ENCODE measurements around the gene ECHDC1.
"Not testable (repeated sequence)": the region's sequence is repeated elsewhere in the genome, so short reads cannot be mapped to it uniquely, and the experiment has no call there.

The ECHDC1 gene

DNA sequence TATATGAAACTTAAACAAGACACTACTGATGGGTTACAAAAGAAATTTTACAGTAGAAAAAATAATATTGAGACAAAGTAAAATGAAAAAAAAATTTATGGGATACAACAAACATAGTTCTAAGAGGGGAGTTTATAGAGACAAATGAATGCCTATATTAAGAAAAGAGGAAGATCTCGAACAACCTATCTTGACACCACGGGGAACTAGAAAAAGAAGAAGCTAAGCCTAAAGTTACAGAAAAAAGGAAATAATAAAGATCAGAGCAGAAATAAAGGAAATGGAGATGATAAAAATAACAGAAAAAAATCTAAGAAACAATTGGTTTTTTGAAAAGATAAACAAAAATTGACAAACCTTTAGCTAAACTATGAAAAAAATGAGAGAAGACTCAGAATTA lies 9.1 kb upstream of the ECHDC1 start:
- H3K9me3 ChIP-seq, result no peaks in the 10 kb centered on the region
- no peaks in the 10 kb centered on the region for H3K27me3 ChIP-seq (ENCODE audit: low read depth)
- DNase-seq (ENCODE audit: low spot score in 2 of 2), result no peak
- H3K36me3 ChIP-seq (replicated peaks), result no peaks in the 10 kb centered on the region
- no peak overlapping the region for H3K4me3 ChIP-seq
- in situ Hi-C loops (cut with MboI; ENCODE audit: low sequenced_read_pairs), result no loop called here
- H3K4me1 ChIP-seq, result no peaks in the 10 kb centered on the region

DNA sequence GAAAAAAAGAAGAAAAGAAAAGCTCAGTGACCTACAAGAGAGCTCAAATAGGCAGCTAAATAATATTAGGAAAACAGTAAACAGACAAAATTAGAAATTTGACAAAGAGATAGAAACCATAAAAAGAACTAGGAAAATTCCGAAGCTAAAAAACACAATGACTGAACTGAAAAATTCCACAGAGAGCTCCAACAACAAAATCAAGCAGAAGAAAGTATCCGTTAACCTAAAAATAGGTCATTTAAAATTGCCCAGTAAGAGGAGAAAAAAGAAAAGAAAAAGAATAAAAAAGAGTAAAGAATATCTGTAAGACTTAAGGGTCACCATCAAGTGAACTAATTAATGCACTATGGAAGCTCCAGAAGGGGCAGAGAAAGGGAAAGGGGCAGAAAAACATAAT lies 6.6 kb upstream of the ECHDC1 start:
- Histone ChIP-seq H3K27me3 (ENCODE audit: low read depth) (no peaks in the 10 kb centered on the region), H3K9me3 (no peaks in the 10 kb centered on the region), H3K4me1 (no peaks in the 10 kb centered on the region), H3K36me3 (replicated peaks) (no peaks in the 10 kb centered on the region), H3K4me3 (no peak overlapping the region)
- in situ Hi-C loops (cut with MboI; ENCODE audit: low sequenced_read_pairs), result no loop called here
- no peak for DNase-seq (ENCODE audit: low spot score in 2 of 2)

DNA sequence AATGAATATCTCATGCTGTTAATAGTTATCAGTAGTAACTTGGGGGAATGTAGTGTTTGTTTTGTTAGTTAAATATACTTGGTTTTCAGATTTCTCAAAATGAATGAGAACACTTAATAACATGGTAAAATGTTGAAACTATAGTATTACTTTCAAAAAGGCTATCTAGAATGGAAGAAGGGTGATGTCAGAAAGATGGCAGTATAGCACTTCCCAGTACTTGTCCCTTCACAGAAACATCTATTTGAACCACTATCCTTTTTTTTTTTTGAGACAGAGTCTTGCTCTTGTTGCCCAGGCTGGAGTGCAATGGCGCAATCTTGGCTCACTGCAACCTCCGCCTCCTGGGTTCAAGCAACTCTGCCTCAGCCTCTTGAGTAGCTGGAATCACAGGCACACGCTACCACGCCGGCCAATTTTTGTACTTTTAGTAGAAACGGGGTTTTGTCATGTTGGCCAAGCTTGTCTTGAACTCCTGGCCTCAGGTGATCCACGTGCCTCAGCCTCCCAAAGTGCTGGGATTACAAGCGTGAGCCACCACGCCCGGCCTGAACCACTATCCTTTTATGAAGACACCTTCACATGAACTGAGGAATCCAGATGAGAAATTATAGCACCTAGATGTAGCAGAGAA lies 4.7 kb upstream of the ECHDC1 start:
- H3K4me1 ChIP-seq, result no peaks in the 10 kb centered on the region
- in situ Hi-C loops (cut with MboI; ENCODE audit: low sequenced_read_pairs), result no loop called here

DNA sequence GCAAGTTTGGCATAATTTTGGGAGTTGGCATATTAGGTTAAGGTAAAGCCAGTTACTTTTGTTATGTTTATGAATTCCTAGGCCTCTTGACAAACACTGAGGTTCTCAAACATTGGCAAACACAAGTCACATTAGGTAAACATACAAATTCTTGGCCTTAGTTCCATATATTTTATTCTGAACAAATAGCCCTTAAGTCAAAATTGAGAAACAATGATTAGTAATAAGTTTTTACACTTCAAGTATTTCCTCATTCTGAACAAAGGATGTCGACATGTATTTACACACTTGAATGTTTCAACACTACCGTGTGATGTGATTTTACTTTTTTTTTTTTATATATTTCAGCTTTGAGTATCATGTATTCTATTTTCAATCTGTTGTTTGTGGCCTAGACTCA lies 3.8 kb upstream of the ECHDC1 start:
- no peak overlapping the region for H3K4me3 ChIP-seq
- H3K27me3 ChIP-seq (ENCODE audit: low read depth), result no peaks in the 10 kb centered on the region
- H3K4me1 ChIP-seq, result peaks cover 4% of the 10 kb centered on the region
- no peaks in the 10 kb centered on the region for H3K36me3 ChIP-seq (replicated peaks)
- no peak for DNase-seq (ENCODE audit: low spot score in 2 of 2)
- in situ Hi-C loops (cut with MboI; ENCODE audit: low sequenced_read_pairs), result no loop called here
- no peaks in the 10 kb centered on the region; the same call in 1 of the 2 replicates for H3K9me3 ChIP-seq

More for the DNA sequence above, 4.7 kb upstream of the ECHDC1 start:
- H3K9me3 ChIP-seq, result no peaks in the 10 kb centered on the region; the same call in 1 of the 2 replicates
- no peak overlapping the region for H3K4me3 ChIP-seq
- no peak for DNase-seq (ENCODE audit: low spot score in 2 of 2)
- no peaks in the 10 kb centered on the region for H3K36me3 ChIP-seq (replicated peaks)
- no peaks in the 10 kb centered on the region for H3K27me3 ChIP-seq (ENCODE audit: low read depth)

GRCh38 chr6:127345521-127345920 lies 2.1 kb upstream of the ECHDC1 start:
- no peak for DNase-seq (ENCODE audit: low spot score in 2 of 2)
- Histone ChIP-seq H3K4me3 (no peak overlapping the region), H3K36me3 (replicated peaks) (no peaks in the 10 kb centered on the region), H3K27me3 (ENCODE audit: low read depth) (no peaks in the 10 kb centered on the region), H3K4me1 (peaks cover 8% of the 10 kb centered on the region), H3K9me3 (no peaks in the 10 kb centered on the region; the same call in 1 of the 2 replicates)
- in situ Hi-C loops (cut with MboI; ENCODE audit: low sequenced_read_pairs), result no loop called here

DNA sequence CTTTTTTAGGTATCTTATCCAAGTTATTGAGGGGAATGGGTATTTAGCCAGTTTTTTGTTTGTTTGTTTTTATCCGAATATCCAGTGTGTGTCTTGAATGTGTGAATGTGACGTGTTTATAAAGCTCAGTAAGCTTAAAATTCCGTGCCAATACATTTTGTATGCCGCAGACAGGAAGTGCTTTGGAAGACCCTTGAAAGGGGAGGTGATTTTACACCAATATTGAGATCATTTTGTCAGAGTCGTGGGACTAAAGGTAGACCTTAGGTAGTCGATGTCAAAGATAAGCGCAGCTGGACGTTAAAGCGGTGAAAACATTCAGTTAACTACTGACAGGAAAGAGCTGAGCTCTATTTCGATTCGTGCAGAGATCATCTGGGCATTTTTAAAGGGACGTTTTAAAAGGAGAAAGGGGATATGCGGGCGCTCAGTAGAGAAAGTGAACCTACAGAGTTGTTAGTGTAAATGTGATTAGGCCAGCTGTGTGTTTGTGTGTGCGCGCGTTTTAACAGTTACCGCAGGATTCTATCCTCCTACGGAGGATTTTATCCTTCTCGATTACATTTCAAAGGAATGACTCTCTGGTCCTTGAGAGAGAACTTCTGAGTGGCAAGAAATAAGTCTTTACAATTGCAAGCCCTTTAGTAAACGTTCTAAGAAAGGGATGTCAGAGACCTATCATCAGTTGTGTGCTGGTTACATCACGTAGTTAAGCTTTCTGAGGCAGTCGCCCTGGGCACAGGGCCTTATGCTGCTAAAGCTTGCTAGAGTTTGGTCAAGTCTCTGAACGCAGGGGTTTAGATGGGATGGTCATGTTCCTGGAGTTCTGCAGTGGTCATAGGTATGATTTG lies 625 bp upstream of the ECHDC1 start:
- H3K36me3 ChIP-seq (replicated peaks), result no peaks in the 10 kb centered on the region
- H3K4me1 ChIP-seq, result peaks cover 8% of the 10 kb centered on the region
- H3K9me3 ChIP-seq, result no peaks in the 10 kb centered on the region; the same call in 1 of the 2 replicates
- DNase-seq (ENCODE audit: low spot score in 2 of 2), result no peak
- in situ Hi-C loops (cut with MboI; ENCODE audit: low sequenced_read_pairs), result no loop called here
- no peaks in the 10 kb centered on the region for H3K27me3 ChIP-seq (ENCODE audit: low read depth)
- no peak overlapping the region for H3K4me3 ChIP-seq

DNA sequence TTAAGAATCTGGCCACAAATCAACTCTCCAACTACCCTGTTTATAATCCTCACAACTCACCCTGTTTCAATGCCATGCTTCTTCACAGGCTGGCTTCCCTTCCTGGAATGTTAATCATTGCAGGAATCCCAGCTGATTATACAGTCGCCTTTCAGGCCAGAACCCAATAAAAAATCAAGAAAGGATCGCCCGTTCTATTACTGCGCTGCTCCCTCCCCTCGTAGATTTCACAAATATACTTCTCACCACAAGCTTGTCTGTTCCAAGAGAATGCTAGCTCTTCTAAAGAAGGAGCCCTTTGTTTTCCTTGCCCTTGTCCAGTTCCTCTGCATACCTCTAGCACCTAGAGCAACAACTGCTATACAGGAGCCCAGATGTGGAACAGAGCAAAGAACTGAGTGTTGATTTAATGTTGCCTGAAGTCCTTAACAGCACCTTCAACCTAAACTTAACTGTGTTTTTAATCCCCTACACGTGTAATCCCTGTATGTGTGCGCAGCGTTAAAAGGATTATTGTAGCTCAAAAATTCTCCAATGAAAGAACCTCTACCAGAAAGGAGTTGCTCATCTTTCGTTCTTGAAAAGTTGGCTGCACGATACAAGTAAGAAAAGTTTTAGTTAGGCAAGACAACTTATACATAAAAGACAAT lies 988 bp downstream of the ECHDC1 start:
- Histone ChIP-seq H3K27me3 (ENCODE audit: low read depth) (no peaks in the 10 kb centered on the region), H3K4me1 (peaks cover 8% of the 10 kb centered on the region), H3K36me3 (replicated peaks) (no peaks in the 10 kb centered on the region), H3K4me3 (no peak overlapping the region), H3K9me3 (no peaks in the 10 kb centered on the region; the same call in 1 of the 2 replicates)
- peak; percentile 60 to 82 for DNase-seq (ENCODE audit: low spot score in 2 of 2)
- in situ Hi-C loops (cut with MboI; ENCODE audit: low sequenced_read_pairs), result no loop called here

- Histone ChIP-seq H3K36me3 (replicated peaks) (no peaks in the 10 kb centered on the region), H3K27me3 (ENCODE audit: low read depth) (no peaks in the 10 kb centered on the region), H3K4me3 (no peak overlapping the region), H3K4me1 (peaks cover 8% of the 10 kb centered on the region), H3K9me3 (no peaks in the 10 kb centered on the region; the same call in 1 of the 2 replicates)
- DNase-seq (ENCODE audit: low spot score in 2 of 2), result no peak
- in situ Hi-C loops (cut with MboI; ENCODE audit: low sequenced_read_pairs), result no loop called here
These were observed 1.8 kb downstream of the ECHDC1 start for GRCh38 chr6:127341471-127342202.

DNA sequence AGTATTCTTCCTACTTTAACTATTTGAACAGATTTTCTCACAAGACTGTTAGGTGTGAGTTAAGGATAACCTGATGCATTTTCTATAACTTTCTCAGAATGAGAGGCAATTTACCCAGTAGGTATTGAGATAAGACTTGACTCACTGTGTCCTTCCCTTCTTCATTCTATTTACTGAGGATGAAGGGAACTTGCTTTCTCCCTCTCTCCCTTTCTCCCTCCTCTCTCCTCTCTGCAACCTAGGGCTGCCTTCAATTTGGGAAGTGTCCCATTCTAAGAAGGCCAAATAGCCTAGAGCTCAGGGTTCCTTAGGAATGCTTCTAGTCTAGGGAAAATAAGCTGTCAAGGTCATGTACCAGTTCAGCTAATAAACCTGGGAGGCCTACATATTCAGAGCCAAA lies 3.2 kb downstream of the ECHDC1 start:
- Histone ChIP-seq H3K27me3 (ENCODE audit: low read depth) (no peaks in the 10 kb centered on the region), H3K36me3 (replicated peaks) (no peaks in the 10 kb centered on the region), H3K4me3 (no peak overlapping the region), H3K4me1 (peaks cover 8% of the 10 kb centered on the region), H3K9me3 (no peaks in the 10 kb centered on the region; the same call in 1 of the 2 replicates)
- in situ Hi-C loops (cut with MboI; ENCODE audit: low sequenced_read_pairs), result no loop called here
- DNase-seq (ENCODE audit: low spot score in 2 of 2), result no peak

GRCh38 chr6:127338936-127339335 lies 4.5 kb downstream of the ECHDC1 start:
- Histone ChIP-seq H3K9me3 (no peaks in the 10 kb centered on the region; the same call in 1 of the 2 replicates), H3K36me3 (replicated peaks) (no peaks in the 10 kb centered on the region), H3K27me3 (ENCODE audit: low read depth) (no peaks in the 10 kb centered on the region), H3K4me3 (no peak overlapping the region), H3K4me1 (peaks cover 8% of the 10 kb centered on the region)
- in situ Hi-C loops (cut with MboI; ENCODE audit: low sequenced_read_pairs), result no loop called here
- DNase-seq (ENCODE audit: low spot score in 2 of 2), result no peak

DNA sequence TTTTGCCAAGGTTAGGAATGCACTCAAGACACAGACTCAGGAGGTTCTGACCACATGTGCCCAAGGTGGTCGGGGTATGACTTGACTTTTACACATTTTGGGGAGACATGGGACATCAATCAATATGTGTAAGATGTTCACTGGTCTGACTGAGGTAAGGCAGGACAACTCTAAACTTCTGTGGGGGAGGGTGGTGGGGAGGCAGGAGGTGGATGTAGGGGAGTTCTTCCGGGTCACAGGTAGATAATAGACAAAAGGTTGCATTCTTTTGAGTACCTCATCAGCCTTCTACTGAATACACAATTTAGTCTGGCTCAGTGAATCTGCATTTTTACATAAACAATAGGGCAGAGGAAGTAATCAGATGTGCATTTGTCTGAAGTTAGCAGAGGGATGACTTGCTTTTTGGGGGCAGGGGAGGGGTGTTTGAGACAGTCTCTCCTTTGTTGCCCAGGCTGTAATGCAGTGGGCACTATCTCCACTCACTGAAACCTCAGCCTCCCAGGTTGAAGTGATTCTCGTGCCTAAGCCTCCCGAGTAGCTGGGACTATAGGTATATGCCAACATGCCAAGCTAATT lies 10.9 kb downstream of the ECHDC1 start:
- H3K4me1 ChIP-seq, result no peaks in the 10 kb centered on the region
- H3K36me3 ChIP-seq (replicated peaks), result no peaks in the 10 kb centered on the region
- DNase-seq (ENCODE audit: low spot score in 2 of 2), result no peak
- H3K4me3 ChIP-seq, result no peak overlapping the region
- in situ Hi-C loops (cut with MboI; ENCODE audit: low sequenced_read_pairs), result no loop called here
- H3K27me3 ChIP-seq (ENCODE audit: low read depth), result no peaks in the 10 kb centered on the region
- H3K9me3 ChIP-seq, result no peaks in the 10 kb centered on the region

DNA sequence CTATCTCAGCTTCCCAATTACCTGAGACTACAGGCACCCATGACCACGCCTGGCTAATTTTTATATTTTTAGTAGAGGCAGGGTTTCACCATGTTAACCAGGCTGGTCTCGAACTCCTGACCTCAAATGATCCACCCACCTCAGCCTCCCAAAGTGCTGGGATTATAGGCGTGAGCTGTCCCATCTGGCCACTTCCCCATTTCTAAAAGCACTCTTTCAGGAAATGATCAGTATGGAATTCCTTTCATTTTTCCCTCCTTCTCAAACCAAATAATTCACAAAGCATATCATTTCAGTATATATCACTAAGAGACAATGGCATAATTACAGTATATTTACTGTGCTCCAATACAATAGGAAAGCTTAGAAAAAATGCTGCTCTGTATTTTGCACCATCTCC lies 12.2 kb downstream of the ECHDC1 start:
- in situ Hi-C loops (cut with MboI; ENCODE audit: low sequenced_read_pairs); H3K9me3 ChIP-seq; H3K36me3 ChIP-seq (replicated peaks); H3K4me3 ChIP-seq; H3K27me3 ChIP-seq (ENCODE audit: low read depth); DNase-seq (ENCODE audit: low spot score in 2 of 2); H3K4me1 ChIP-seq: not testable (repeated sequence)

GRCh38 chr6:127328043-127328609 lies 15.3 kb downstream of the ECHDC1 start:
- in situ Hi-C loops (cut with MboI; ENCODE audit: low sequenced_read_pairs), result no loop called here
- H3K9me3 ChIP-seq, result no peaks in the 10 kb centered on the region
- no peaks in the 10 kb centered on the region for H3K4me1 ChIP-seq
- DNase-seq (ENCODE audit: low spot score in 2 of 2), result no peak
- H3K36me3 ChIP-seq (replicated peaks), result no peaks in the 10 kb centered on the region
- no peaks in the 10 kb centered on the region for H3K27me3 ChIP-seq (ENCODE audit: low read depth)
- no peak overlapping the region for H3K4me3 ChIP-seq
